Mesothelial cell of epicardium (in vitro differentiated cells): Measurements from ENCODE around the gene STMND1. TPM values are rescaled to one million over a fixed set of nuclear protein-coding genes. Genes with fewer than 3 reads are reported as not detected.

Experiments used
- DNase-seq, 2 experiments: peaks; one replicate each; pipeline ENCODE4 v3.0.0; 2021; ENCODE audit warnings: low spot score in 2 of 2; ENCODE audit not compliant: unreplicated experiment in 2 of 2
- H3K27ac Mint-ChIP-seq: 2 replicates; pipeline ENCODE4 v1.8.0; 2021; ENCODE audit warnings: mixed read lengths
- H3K27me3 Mint-ChIP-seq: 2 replicates; pipeline ENCODE4 v1.8.0; 2021; ENCODE audit warnings: low read depth, mixed read lengths
- H3K36me3 Mint-ChIP-seq: 2 replicates; pipeline ENCODE4 v1.8.0; 2021; ENCODE audit warnings: mixed read lengths
- H3K4me1 Mint-ChIP-seq: 2 replicates; pipeline ENCODE4 v1.8.0; 2021; ENCODE audit warnings: mixed read lengths
- H3K4me3 Mint-ChIP-seq: 2 replicates; pipeline ENCODE4 v1.8.0; 2021; ENCODE audit warnings: mild to moderate bottlenecking, moderate library complexity, mixed read lengths
- H3K9me3 Mint-ChIP-seq: 2 replicates; pipeline ENCODE4 v1.8.0; 2021; ENCODE audit warnings: mixed read lengths
- total RNA-seq: library from RNA; stranded (reverse); gene quantifications from 3 replicates; pipeline ENCODE4 v1.2.1, GENCODE V29; 2021
- TF ChIP-seq, protein P1 (sequence below): fragments of 200-600 bp; sonication (generic); IDR thresholded peaks from one replicate; pipeline ENCODE4 v1.5.0; 2021; ENCODE audit warnings: antibody characterized with exemption; ENCODE audit not compliant: unreplicated experiment

The STMND1 gene
- total RNA-seq, 1 donor from 2014 or later, result 0.38 TPM

DNA sequence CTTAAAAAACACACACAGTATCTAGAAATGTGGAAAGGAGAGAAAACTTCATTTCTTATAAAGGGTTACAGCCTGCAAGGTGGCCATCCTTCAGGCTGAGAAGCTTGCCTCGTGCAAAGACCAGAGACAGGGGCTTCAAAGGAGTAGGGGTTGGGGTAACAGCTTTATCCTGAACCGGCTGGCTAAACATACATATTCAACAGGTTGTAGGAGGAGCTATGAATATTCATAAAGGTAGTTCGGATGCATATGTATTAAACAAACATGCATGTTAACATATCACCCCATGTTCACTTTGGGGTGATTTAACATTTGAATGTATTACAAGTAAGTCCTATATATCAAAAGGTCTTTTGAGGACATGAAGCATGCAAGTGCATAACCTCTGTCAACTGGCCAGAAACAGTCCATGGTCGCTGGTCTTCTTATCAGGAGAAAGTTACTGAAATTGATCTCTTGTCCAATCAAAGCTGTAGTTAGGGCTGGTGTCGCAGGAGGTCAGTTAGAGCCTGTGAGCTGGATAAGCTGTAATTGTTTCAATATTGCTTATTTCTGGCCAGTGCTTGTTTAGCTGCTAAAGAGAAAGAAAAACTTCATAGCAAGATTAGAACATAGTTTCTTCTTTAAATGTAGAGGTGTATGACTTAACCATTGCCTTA is 2.3 kb upstream of the STMND1 start:
- no peak overlapping the region for H3K27ac Mint-ChIP-seq
- H3K36me3 Mint-ChIP-seq, result no peaks in the 10 kb centered on the region
- no peak for DNase-seq
- H3K4me3 Mint-ChIP-seq, result no peak overlapping the region
- no peaks in the 10 kb centered on the region for H3K9me3 Mint-ChIP-seq
- TF ChIP-seq, protein P1, sequence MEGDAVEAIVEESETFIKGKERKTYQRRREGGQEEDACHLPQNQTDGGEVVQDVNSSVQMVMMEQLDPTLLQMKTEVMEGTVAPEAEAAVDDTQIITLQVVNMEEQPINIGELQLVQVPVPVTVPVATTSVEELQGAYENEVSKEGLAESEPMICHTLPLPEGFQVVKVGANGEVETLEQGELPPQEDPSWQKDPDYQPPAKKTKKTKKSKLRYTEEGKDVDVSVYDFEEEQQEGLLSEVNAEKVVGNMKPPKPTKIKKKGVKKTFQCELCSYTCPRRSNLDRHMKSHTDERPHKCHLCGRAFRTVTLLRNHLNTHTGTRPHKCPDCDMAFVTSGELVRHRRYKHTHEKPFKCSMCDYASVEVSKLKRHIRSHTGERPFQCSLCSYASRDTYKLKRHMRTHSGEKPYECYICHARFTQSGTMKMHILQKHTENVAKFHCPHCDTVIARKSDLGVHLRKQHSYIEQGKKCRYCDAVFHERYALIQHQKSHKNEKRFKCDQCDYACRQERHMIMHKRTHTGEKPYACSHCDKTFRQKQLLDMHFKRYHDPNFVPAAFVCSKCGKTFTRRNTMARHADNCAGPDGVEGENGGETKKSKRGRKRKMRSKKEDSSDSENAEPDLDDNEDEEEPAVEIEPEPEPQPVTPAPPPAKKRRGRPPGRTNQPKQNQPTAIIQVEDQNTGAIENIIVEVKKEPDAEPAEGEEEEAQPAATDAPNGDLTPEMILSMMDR, result no peak
- H3K27me3 Mint-ChIP-seq, result peaks cover 34% of the 10 kb centered on the region
- peaks cover 27% of the 10 kb centered on the region for H3K4me1 Mint-ChIP-seq

DNA sequence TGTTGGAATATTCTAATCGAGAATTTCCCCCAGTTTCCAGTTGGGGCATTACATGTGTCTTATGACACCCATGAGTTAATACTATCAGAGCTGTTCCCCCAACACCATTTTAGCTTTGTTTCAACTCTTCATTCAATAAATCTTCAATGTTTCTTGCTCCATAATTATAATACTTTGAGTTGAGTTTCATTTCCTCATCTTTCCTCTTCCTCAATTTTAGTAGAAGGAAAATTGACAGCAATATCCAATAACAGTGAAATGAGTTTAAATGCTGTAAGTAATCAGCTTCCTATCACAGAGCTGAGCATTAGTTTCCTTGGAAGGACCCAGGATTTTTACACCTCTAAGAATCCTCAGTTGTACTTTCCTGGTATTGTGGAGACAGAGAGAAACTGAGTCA is 1.0 kb upstream of the STMND1 start:
- Mint-ChIP-seq H3K36me3 (no peaks in the 10 kb centered on the region), H3K27me3 (peaks cover 34% of the 10 kb centered on the region), H3K4me3 (no peak overlapping the region), H3K27ac (no peak overlapping the region), H3K9me3 (no peaks in the 10 kb centered on the region), H3K4me1 (peaks cover 25% of the 10 kb centered on the region)
- no peak for DNase-seq
- TF ChIP-seq, protein P1, result no peak

DNA sequence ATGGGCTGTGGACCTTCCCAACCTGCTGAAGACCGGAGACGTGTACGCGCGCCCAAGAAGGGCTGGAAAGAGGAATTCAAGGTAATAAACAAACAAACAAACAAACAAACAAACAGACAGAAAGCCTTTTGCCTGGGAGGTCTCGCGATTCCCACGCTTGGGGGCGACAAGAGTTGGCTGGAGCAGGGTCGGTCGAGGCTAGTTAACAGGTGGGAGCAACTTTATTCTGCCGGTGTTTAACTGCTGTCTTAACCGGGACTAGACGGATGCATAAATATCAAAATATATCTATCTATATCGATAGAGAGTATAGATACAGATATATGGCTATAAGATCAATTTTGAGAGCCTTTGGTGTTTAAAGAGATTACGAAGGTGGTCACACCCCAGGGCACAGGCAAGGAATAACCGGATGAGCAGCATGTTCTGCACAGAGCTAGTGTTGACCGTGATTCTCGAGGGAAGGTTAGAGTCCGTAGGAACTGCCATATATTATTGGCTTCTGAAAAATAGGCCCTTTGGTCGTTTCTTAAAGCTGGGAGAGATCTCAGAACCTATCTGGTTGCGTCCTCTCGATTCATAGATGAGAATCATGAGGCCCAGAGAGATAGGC is 514 bp downstream of the STMND1 start:
- TF ChIP-seq, protein P1, result no peak
- Mint-ChIP-seq H3K9me3 (no peaks in the 10 kb centered on the region), H3K4me1 (peaks cover 22% of the 10 kb centered on the region), H3K4me3 (peak overlapping the region; percentile 74), H3K27me3 (peaks cover 34% of the 10 kb centered on the region), H3K36me3 (no peaks in the 10 kb centered on the region), H3K27ac (no peak overlapping the region)
- no peak for DNase-seq

DNA sequence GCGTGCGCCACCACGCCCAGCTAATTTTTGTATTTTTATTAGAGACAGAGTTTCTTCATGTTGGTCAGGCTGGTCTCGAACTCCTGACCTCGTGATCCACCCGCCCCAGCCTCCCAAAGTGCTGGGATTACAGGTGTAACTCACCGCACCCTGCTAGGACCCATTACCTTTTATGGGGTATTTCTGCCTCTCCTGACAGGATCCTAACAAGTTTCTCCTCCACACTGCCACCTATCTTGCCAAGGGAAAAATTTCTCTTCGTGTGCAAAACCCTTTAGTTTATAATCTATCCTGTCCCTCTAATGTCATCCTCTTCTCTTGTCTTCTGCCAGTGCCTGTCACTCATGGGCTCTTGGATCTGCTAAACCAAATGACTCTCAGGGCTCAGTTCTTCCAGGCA is 1.9 kb downstream of the STMND1 start:
- Mint-ChIP-seq H3K27me3 (peaks cover 34% of the 10 kb centered on the region), H3K36me3 (no peaks in the 10 kb centered on the region), H3K4me3 (no peak overlapping the region), H3K4me1 (peaks cover 22% of the 10 kb centered on the region), H3K27ac (no peak overlapping the region), H3K9me3 (no peaks in the 10 kb centered on the region)
- DNase-seq, result no peak
- TF ChIP-seq, protein P1, result no peak

DNA sequence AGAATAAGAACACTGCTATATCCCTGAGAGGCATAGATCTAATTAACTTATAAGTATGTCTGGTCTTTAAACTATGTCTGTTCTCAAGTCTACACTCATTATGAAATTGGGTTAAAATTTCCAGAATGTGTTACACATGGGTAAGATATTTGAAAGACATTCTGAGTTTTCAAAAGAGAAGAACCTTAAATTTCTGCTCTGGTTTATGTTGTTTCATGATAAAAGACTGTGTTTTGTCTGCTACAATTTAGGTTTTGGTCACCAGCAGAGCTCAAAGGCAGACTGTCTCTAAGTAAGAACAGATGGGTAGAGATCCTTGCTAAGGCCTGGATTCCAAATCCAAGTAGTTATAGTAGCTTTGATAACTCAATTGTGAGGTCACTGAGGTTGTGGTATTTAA is 6.0 kb downstream of the STMND1 start:
- Mint-ChIP-seq H3K27ac (no peak overlapping the region), H3K9me3 (no peaks in the 10 kb centered on the region)
- TF ChIP-seq, protein P1, result no peak

More for the DNA sequence above, 6.0 kb downstream of the STMND1 start:
- no peaks in the 10 kb centered on the region for H3K36me3 Mint-ChIP-seq
- DNase-seq, result no peak
- peaks cover 9% of the 10 kb centered on the region for H3K27me3 Mint-ChIP-seq
- no peak overlapping the region for H3K4me3 Mint-ChIP-seq
- H3K4me1 Mint-ChIP-seq, result peaks cover 7% of the 10 kb centered on the region
